Esophagus squamous epithelium (tissue), 4 donors: Measurements from ENCODE around the gene DNER.

ENCODE experiments used
- CTCF ChIP-seq, 6 experiments: fragments of 450-650 bp in 4 of 6; fragments of 200-600 bp in 2 of 6; sonication (generic) in 2 of 6; IDR thresholded peaks; one replicate each; pipeline ENCODE4 v1.5.1; 2016 to 2019; ENCODE audit warnings: antibody characterized with exemption in 6 of 6, mild to moderate bottlenecking in 4 of 6, moderate library complexity in 4 of 6
- POLR2A ChIP-seq, 4 donors: fragments of 450-650 bp; IDR thresholded peaks; one replicate each; pipeline ENCODE4 v1.6.1; 2017; ENCODE audit warnings: antibody characterized with exemption in 4 of 4, mild to moderate bottlenecking in 4 of 4, moderate library complexity in 3 of 4

- TF ChIP-seq CTCF (IDR thresholded peaks at IDR 0.05) (no peak), POLR2A (IDR thresholded peaks at IDR 0.05) (no peak)
Observed at GRCh38 chr2:229571243-229571642, 143.1 kb downstream of the DNER start.
